Right ventricle myocardium superior (tissue), 1 donor: ENCODE measurements around the gene PAPPA2. TPM values are rescaled to one million over a fixed set of nuclear protein-coding genes. Genes with fewer than 3 reads are reported as not detected.

Experiments
- ATAC-seq: fragments of 200-7000 bp; cut with Tn5 transposase; one replicate; pipeline ENCODE4 v1.9.1; 2020; ENCODE audit warnings: mild to moderate bottlenecking; ENCODE audit not compliant: poor library complexity
- DNase-seq: peaks from one replicate; pipeline ENCODE4 v3.0.0-alpha.2; 2020
- intact Hi-C: fragments of 100-400 bp; cut with DNase I; formaldehyde crosslinking; loops from one replicate; pipeline ENCODE4 v1.11.2; 2022
- total RNA-seq: library from RNA; stranded (reverse); fragmentation: NEBNext Ultra II Directional; extraction: Animal tissue kit (Norgen Biotek cat#: 25700); gene quantifications from one replicate; pipeline ENCODE4 v1.2.1, GENCODE V29; 2021
- donor health status: DM: no; HTN: yes; CAD: no; lungs with severe emphysema.

The PAPPA2 gene
- total RNA-seq, 1 donor from 2014 or later = 0.32 TPM

DNA sequence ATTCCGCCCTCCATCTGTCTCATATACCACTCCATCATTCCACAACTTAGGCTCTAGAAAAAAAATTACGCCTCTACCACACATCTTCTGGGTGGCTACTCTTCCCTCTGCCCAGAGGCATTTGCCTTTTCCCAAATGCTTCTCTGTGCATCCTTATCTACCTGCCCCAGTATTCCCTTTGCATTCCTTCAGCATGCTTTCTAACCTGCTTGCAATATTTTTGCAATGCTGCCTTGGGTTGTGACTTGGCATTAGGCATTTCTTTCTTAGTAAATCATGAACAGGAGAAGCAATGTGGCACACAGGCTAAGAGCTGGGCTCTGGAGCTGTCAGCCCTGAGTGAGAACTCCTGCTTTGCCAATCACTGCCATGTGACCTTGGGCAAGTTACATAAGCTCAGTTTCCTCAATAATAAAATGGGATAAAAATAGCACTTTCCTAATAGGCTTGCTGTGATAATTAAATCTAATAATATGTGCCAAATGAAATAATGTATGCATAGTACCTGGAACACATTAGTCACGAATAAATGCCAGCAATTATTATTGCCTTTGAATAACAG, 425.6 kb downstream of the PAPPA2 start:
- intact Hi-C loops = loop anchor here (10.0 kb wide), 1 partner anchor 514 kb away; no protein-coding TSS in a partner anchor
- ATAC-seq (peak; percentile 77), DNase-seq (no peak)

DNA sequence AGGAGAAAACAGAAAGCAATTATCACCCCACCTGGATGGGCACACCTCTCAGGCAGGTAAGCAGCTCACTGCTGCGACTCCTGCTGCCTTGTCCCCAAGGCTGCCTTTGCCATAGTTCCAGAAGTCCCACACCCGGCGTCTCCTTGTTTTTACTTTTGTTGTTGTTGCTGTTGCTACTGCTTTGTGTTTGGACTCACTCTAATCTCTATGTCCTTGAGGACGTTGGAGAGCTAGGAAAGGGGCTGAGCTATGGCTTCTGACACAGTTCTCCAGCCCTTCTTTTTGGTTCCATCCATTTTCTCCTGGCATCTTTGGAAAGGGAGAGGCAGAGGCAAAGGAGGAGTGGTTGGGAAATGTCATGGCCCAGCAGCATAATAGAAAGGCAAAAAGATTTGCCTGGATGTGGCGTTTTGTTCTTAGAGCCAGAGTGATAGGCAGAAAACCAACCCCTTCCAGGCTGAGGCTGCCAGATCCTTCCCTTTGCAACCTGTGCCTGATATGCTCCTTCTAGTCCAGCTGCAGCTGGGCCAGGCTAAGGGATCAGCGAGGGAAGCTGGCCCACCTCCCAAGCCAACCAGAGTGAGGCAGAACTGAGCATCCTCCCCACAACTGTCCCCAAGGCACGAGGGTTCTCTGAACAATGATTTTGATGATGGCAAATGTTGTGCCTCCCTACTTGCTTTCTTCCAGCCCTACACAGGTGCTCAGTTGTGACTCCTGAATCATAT, 430.8 kb downstream of the PAPPA2 start:
- peak; percentile 76 for ATAC-seq
- intact Hi-C loops = loop anchor here (10.0 kb wide), 1 partner anchor 1051 kb away; no protein-coding TSS in a partner anchor
- DNase-seq = no peak

DNA sequence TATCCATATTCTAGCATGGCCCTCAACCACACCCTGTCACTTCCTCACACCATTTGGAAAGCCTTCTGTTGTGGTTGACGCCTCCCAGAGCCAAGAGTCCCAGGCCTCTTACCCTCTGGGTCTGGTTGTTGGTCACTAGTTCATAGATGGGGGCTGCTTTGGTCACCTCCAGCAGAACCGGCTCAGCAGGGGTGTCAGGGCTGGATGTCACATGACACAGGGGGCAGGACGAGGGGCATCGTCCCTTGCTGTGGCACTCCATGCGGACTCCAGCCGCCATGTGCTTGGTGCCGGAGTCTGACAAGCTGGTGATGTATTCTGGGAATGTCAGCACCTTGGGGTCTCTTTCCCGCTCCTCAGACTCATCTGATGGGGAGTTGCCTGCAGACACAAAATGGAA, 431.5 kb downstream of the PAPPA2 start:
- DNase-seq (no peak), ATAC-seq (no peak)
- intact Hi-C loops = loop anchor here (10.0 kb wide), 1 partner anchor 1050 kb away; no protein-coding TSS in a partner anchor
